Measurements from ENCODE around the gene BEND4.

The BEND4 gene

DNA sequence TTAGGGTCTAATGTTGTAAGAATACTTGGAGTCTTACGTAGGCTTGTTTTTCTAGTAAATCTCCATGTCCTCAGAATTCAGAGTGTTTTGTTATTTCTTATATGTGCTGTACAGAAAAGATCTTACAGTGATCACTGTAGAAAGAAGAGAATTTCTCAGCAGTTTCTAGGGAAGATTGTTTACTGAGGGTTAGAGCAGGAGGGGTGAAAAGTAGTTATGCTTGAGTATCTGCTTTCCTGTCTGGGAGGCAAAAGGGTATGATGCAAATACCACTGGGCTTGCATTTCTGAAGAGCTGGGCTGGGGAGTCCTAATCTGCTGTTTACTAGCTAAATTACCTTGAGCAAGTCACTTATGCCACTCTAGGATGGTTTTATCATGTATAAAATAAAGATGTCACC lies 78.2 kb downstream of the BEND4 start:
- ChIA-PET POLR2A (no interaction called here), CTCF (no interaction called here)
- Histone ChIP-seq H3K4me3 (ENCODE audit: control insufficient read depth in 1 of 7, extremely low read depth in 1 of 7, insufficient read depth in 4 of 7, low read depth in 2 of 7, low read length in 6 of 7) (no peak overlapping the region), H3K4me1 (ENCODE audit: control extremely low read depth in 1 of 4, control insufficient read depth in 4 of 4, insufficient read depth in 4 of 4, low read length in 3 of 4) (no peaks in the 10 kb centered on the region), H3K27me3 (replicated peaks in 2 of 5; ENCODE audit: control insufficient read depth in 4 of 5, insufficient read depth in 5 of 5, low read length in 4 of 5) (no peaks in the 10 kb centered on the region), H3K9me3 (ENCODE audit: control extremely low read depth in 1 of 5, control insufficient read depth in 4 of 5, insufficient read depth in 2 of 5, low read depth in 1 of 5, low read length in 4 of 5) (no peaks in the 10 kb centered on the region), H3K36me3 (ENCODE audit: control insufficient read depth in 4 of 4, insufficient read depth in 4 of 4, low read length in 3 of 4) (peaks cover 4 to 9% (median 7%) of the 10 kb centered on the region in 4 experiments), H3K27ac (ENCODE audit: insufficient read depth in 1 of 2, low read depth in 1 of 2, low read length in 2 of 2, poor library complexity in 1 of 2, severe bottlenecking in 2 of 2) (no peak overlapping the region)
- WGBS (ENCODE audit: insufficient coverage) = 100% methylated on average over 1 of the region's 1 CpG
- DNase-seq = no peak

DNA sequence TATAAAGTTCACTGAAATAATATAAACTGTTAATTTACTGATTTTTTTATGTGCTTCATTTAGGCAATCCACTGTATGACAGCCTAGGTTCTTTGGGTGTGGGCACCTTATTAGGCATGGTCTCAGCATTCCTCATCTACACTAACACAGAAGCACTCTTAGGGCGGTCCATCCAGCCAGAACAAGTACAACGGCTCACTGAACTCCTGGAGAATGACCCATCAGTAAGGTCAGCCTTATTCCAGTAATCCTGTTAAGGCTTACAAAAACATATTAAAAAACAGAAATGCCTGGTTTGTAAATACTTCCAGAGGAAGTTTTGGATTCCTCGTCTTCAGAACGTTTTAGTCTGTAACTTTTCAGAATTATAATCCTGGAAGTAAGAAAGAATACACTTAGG lies 82.0 kb downstream of the BEND4 start:
- no peak for DNase-seq
- Histone ChIP-seq H3K4me1 (ENCODE audit: control extremely low read depth in 1 of 4, control insufficient read depth in 4 of 4, insufficient read depth in 4 of 4, low read length in 3 of 4) (no peaks in the 10 kb centered on the region), H3K9me3 (ENCODE audit: control extremely low read depth in 1 of 5, control insufficient read depth in 4 of 5, insufficient read depth in 2 of 5, low read depth in 1 of 5, low read length in 4 of 5) (no peaks in the 10 kb centered on the region), H3K36me3 (ENCODE audit: control insufficient read depth in 4 of 4, insufficient read depth in 4 of 4, low read length in 3 of 4) (peaks cover 7 to 15% (median 11%) of the 10 kb centered on the region in 4 experiments), H3K4me3 (ENCODE audit: control insufficient read depth in 1 of 7, extremely low read depth in 1 of 7, insufficient read depth in 4 of 7, low read depth in 2 of 7, low read length in 6 of 7) (no peak overlapping the region), H3K27me3 (replicated peaks in 2 of 5; ENCODE audit: control insufficient read depth in 4 of 5, insufficient read depth in 5 of 5, low read length in 4 of 5) (no peaks in the 10 kb centered on the region), H3K27ac (ENCODE audit: insufficient read depth in 1 of 2, low read depth in 1 of 2, low read length in 2 of 2, poor library complexity in 1 of 2, severe bottlenecking in 2 of 2) (no peak overlapping the region)
- ChIA-PET CTCF (no interaction called here), POLR2A (no interaction called here)
- WGBS (ENCODE audit: insufficient coverage) = 100% methylated on average over 1 of the region's 4 CpGs

GRCh38 chr4:42067264-42067663 lies 85.2 kb downstream of the BEND4 start:
- peaks cover 10 to 27% (median 19%) of the 10 kb centered on the region in 4 experiments for H3K36me3 ChIP-seq (ENCODE audit: control insufficient read depth in 4 of 4, insufficient read depth in 4 of 4, low read length in 3 of 4)
- H3K27me3 ChIP-seq (replicated peaks in 2 of 5; ENCODE audit: control insufficient read depth in 4 of 5, insufficient read depth in 5 of 5, low read length in 4 of 5) = no peaks in the 10 kb centered on the region
- ChIA-PET CTCF (no interaction called here), POLR2A (no interaction called here)
- WGBS (ENCODE audit: insufficient coverage) = no CpG with 5 or more reads among the region's 2 CpGs
- no peak overlapping the region for H3K27ac ChIP-seq (ENCODE audit: insufficient read depth in 1 of 2, low read depth in 1 of 2, low read length in 2 of 2, poor library complexity in 1 of 2, severe bottlenecking in 2 of 2)
- no peak overlapping the region for H3K4me3 ChIP-seq (ENCODE audit: control insufficient read depth in 1 of 7, extremely low read depth in 1 of 7, insufficient read depth in 4 of 7, low read depth in 2 of 7, low read length in 6 of 7)
- H3K4me1 ChIP-seq (ENCODE audit: control extremely low read depth in 1 of 4, control insufficient read depth in 4 of 4, insufficient read depth in 4 of 4, low read length in 3 of 4) = no peaks in the 10 kb centered on the region
- no peaks in the 10 kb centered on the region for H3K9me3 ChIP-seq (ENCODE audit: control extremely low read depth in 1 of 5, control insufficient read depth in 4 of 5, insufficient read depth in 2 of 5, low read depth in 1 of 5, low read length in 4 of 5)
- no peak for DNase-seq

GRCh38 chr4:42066402-42066801 lies 86.1 kb downstream of the BEND4 start:
- no peak for DNase-seq
- H3K9me3 ChIP-seq (ENCODE audit: control extremely low read depth in 1 of 5, control insufficient read depth in 4 of 5, insufficient read depth in 2 of 5, low read depth in 1 of 5, low read length in 4 of 5) = no peaks in the 10 kb centered on the region
- WGBS (ENCODE audit: insufficient coverage) = no CpG with 5 or more reads among the region's 2 CpGs
- ChIA-PET POLR2A (no interaction called here), CTCF (no interaction called here)
- no peaks in the 10 kb centered on the region for H3K27me3 ChIP-seq (replicated peaks in 2 of 5; ENCODE audit: control insufficient read depth in 4 of 5, insufficient read depth in 5 of 5, low read length in 4 of 5)
- no peaks in the 10 kb centered on the region for H3K4me1 ChIP-seq (ENCODE audit: control extremely low read depth in 1 of 4, control insufficient read depth in 4 of 4, insufficient read depth in 4 of 4, low read length in 3 of 4)
- peaks cover 10 to 27% (median 19%) of the 10 kb centered on the region in 4 experiments for H3K36me3 ChIP-seq (ENCODE audit: control insufficient read depth in 4 of 4, insufficient read depth in 4 of 4, low read length in 3 of 4)
- H3K27ac ChIP-seq (ENCODE audit: insufficient read depth in 1 of 2, low read depth in 1 of 2, low read length in 2 of 2, poor library complexity in 1 of 2, severe bottlenecking in 2 of 2) = no peak overlapping the region
- no peak overlapping the region for H3K4me3 ChIP-seq (ENCODE audit: control insufficient read depth in 1 of 7, extremely low read depth in 1 of 7, insufficient read depth in 4 of 7, low read depth in 2 of 7, low read length in 6 of 7)

Data from common myeloid progenitor, CD34-positive (primary cell).